KMS-11 (cell line): ENCODE results near the gene TPD52L1.
"Not testable (repeated sequence)": the region's sequence is repeated elsewhere in the genome, so short reads cannot be mapped to it uniquely, and the experiment has no call there.

Experiments
- H2AFZ ChIP-seq: fragments of 200-600 bp; sonication (generic); 2 replicates; pipeline ENCODE4 v1.6.1; 2016; ENCODE audit warnings: antibody characterized with exemption, mixed run types, low read depth
- H3K27ac ChIP-seq: fragments of 200-600 bp; sonication (generic); 2 replicates; pipeline ENCODE4 v1.6.1; 2016; ENCODE audit warnings: mild to moderate bottlenecking, mixed run types
- H3K27me3 ChIP-seq: fragments of 200-600 bp; sonication (generic); 2 replicates; pipeline ENCODE4 v1.6.1; 2017; ENCODE audit warnings: mild to moderate bottlenecking, low read depth, mixed run types, moderate library complexity; ENCODE audit not compliant: insufficient read depth
- H3K36me3 ChIP-seq: fragments of 200-600 bp; sonication (generic); 2 replicates; pipeline ENCODE4 v1.6.1; 2017; ENCODE audit warnings: mild to moderate bottlenecking, mixed run types; ENCODE audit not compliant: insufficient read depth
- H3K4me1 ChIP-seq: fragments of 200-600 bp; sonication (generic); 2 replicates; pipeline ENCODE4 v1.6.1; 2016; ENCODE audit warnings: mild to moderate bottlenecking, low read depth, mixed run types; ENCODE audit not compliant: poor library complexity, severe bottlenecking
- H3K4me2 ChIP-seq: fragments of 200-600 bp; sonication (generic); 2 replicates; pipeline ENCODE4 v1.7.0; 2016; ENCODE audit warnings: mild to moderate bottlenecking, mixed run types
- H3K4me3 ChIP-seq: fragments of 200-600 bp; sonication (generic); IDR thresholded peaks from 2 replicates; pipeline ENCODE4 v1.6.1; 2017; ENCODE audit warnings: low read depth, low read length, mixed read lengths; ENCODE audit not compliant: insufficient read depth
- H3K79me2 ChIP-seq: fragments of 200-600 bp; sonication (generic); 2 replicates; pipeline ENCODE4 v1.6.1; 2016; ENCODE audit warnings: low read depth, mixed run types; ENCODE audit not compliant: insufficient read depth
- H3K9ac ChIP-seq: fragments of 200-600 bp; sonication (generic); 2 replicates; pipeline ENCODE4 v1.6.1; 2016; ENCODE audit warnings: mild to moderate bottlenecking, mixed run types
- H4K20me1 ChIP-seq: fragments of 200-600 bp; sonication (generic); 2 replicates; pipeline ENCODE4 v1.6.1; 2016; ENCODE audit warnings: mild to moderate bottlenecking, mixed run types; ENCODE audit not compliant: insufficient read depth
- TF ChIP-seq, protein P1 (sequence below): fragments of 200-600 bp; sonication (generic); conservative IDR thresholded peaks from 2 replicates; pipeline ENCODE4 v1.6.1; 2017; ENCODE audit warnings: low read depth, mild to moderate bottlenecking, antibody characterized with exemption, low read length, moderate library complexity, mixed read lengths

Gene TPD52L1

GRCh38 chr6:125121894-125122293 is 31.7 kb upstream of the TPD52L1 start:
- Histone ChIP-seq H3K4me2 (no peak overlapping the region), H2AFZ (no peak overlapping the region), H3K79me2 (no peaks in the 10 kb centered on the region), H3K4me1 (no peaks in the 10 kb centered on the region), H4K20me1 (no peaks in the 10 kb centered on the region), H3K27ac (no peak overlapping the region), H3K36me3 (no peaks in the 10 kb centered on the region), H3K27me3 (no peaks in the 10 kb centered on the region), H3K4me3 (no peak overlapping the region), H3K9ac (no peak overlapping the region)
- TF ChIP-seq, protein P1, sequence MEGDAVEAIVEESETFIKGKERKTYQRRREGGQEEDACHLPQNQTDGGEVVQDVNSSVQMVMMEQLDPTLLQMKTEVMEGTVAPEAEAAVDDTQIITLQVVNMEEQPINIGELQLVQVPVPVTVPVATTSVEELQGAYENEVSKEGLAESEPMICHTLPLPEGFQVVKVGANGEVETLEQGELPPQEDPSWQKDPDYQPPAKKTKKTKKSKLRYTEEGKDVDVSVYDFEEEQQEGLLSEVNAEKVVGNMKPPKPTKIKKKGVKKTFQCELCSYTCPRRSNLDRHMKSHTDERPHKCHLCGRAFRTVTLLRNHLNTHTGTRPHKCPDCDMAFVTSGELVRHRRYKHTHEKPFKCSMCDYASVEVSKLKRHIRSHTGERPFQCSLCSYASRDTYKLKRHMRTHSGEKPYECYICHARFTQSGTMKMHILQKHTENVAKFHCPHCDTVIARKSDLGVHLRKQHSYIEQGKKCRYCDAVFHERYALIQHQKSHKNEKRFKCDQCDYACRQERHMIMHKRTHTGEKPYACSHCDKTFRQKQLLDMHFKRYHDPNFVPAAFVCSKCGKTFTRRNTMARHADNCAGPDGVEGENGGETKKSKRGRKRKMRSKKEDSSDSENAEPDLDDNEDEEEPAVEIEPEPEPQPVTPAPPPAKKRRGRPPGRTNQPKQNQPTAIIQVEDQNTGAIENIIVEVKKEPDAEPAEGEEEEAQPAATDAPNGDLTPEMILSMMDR = no peak

- no peaks in the 10 kb centered on the region for H3K27me3 ChIP-seq
- H3K4me2 ChIP-seq = no peak overlapping the region
- H3K27ac ChIP-seq = no peak overlapping the region
- H3K79me2 ChIP-seq = no peaks in the 10 kb centered on the region
- H4K20me1 ChIP-seq = no peaks in the 10 kb centered on the region
- TF ChIP-seq, protein P1 = no peak
- no peak overlapping the region for H3K9ac ChIP-seq
- H3K4me1 ChIP-seq = no peaks in the 10 kb centered on the region
- no peak overlapping the region for H2AFZ ChIP-seq
- no peaks in the 10 kb centered on the region for H3K36me3 ChIP-seq
- H3K4me3 ChIP-seq = no peak overlapping the region
These were observed 30.5 kb upstream of the TPD52L1 start for GRCh38 chr6:125123051-125123450.

DNA sequence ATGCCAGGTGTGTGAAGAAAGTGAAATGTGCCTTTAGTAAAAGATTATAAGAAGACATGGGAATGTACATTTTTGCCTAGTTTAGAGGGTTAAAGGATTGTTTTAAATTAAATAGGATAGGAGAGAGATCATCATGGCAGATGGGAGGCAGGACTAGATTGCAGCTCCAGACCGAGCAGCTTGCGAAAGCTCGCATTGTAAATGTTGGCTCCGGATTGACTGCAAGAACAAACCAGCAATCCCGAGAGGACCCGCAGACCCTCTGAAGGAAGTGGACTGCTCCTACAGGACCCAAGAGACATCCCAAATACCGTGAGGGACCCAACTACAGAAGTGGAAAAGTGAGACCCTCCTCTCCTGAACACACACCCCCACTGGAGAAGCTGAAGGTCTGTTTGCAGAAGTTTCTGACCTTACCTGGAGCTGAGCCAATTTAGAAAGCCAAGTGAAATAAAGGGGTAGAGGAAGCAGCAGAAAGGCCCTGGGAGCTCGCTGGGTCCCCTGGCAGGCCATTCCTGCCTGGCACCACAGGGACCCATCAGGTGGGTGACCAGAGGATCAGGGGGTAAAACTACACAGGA is 30.0 kb upstream of the TPD52L1 start:
- no peak overlapping the region for H3K27ac ChIP-seq
- H3K4me3 ChIP-seq = no peak overlapping the region
- no peak overlapping the region for H3K9ac ChIP-seq
- no peak overlapping the region for H2AFZ ChIP-seq
- H3K4me2 ChIP-seq = no peak overlapping the region
- H3K79me2 ChIP-seq = no peaks in the 10 kb centered on the region
- TF ChIP-seq, protein P1 = no peak
- no peaks in the 10 kb centered on the region for H3K4me1 ChIP-seq
- no peaks in the 10 kb centered on the region for H4K20me1 ChIP-seq
- H3K27me3 ChIP-seq = no peaks in the 10 kb centered on the region
- H3K36me3 ChIP-seq = no peaks in the 10 kb centered on the region

- Histone ChIP-seq H3K4me2 (no peak overlapping the region), H3K4me1 (no peaks in the 10 kb centered on the region), H3K9ac (no peak overlapping the region), H3K4me3 (no peak overlapping the region), H3K36me3 (no peaks in the 10 kb centered on the region), H4K20me1 (no peaks in the 10 kb centered on the region), H2AFZ (no peak overlapping the region), H3K27ac (no peak overlapping the region), H3K79me2 (no peaks in the 10 kb centered on the region), H3K27me3 (no peaks in the 10 kb centered on the region)
- TF ChIP-seq, protein P1 = no peak
These were observed 29.4 kb upstream of the TPD52L1 start for GRCh38 chr6:125124049-125124669.

GRCh38 chr6:125125856-125126255 is 27.7 kb upstream of the TPD52L1 start:
- H4K20me1 ChIP-seq, H3K9ac ChIP-seq, H3K4me1 ChIP-seq, H2AFZ ChIP-seq, H3K4me2 ChIP-seq, H3K36me3 ChIP-seq, H3K4me3 ChIP-seq, H3K79me2 ChIP-seq, H3K27ac ChIP-seq, H3K27me3 ChIP-seq: not testable (repeated sequence)
